Lower lobe of right lung (tissue), 2 donors: Measurements from ENCODE around the gene S100A1. TPM values are rescaled to one million over a fixed set of nuclear protein-coding genes. Genes with fewer than 3 reads are reported as not detected.
"Not testable (repeated sequence)": the region's sequence is repeated elsewhere in the genome, so short reads cannot be mapped to it uniquely, and the experiment has no call there.

Source experiments
- ATAC-seq, 2 donors: fragments of 200-7000 bp; cut with Tn5 transposase; one replicate each; pipeline ENCODE4 v1.9.1; 2020 to 2022; ENCODE audit warnings: mild to moderate bottlenecking in 2 of 2, moderate library complexity in 2 of 2
- DNase-seq: peaks from one replicate; pipeline ENCODE4 v3.0.0-alpha.2; 2020
- H3K27ac ChIP-seq: fragments of 200-600 bp; one replicate; pipeline ENCODE4 v1.8.0; 2022
- H3K27me3 ChIP-seq: fragments of 200-600 bp; one replicate; pipeline ENCODE4 v1.8.0; 2022; ENCODE audit warnings: low read depth
- H3K36me3 ChIP-seq: fragments of 200-600 bp; one replicate; pipeline ENCODE4 v1.8.0; 2022; ENCODE audit warnings: mild to moderate bottlenecking
- H3K4me1 ChIP-seq: fragments of 200-600 bp; one replicate; pipeline ENCODE4 v1.8.0; 2022
- H3K4me3 ChIP-seq: fragments of 200-600 bp; one replicate; pipeline ENCODE4 v1.8.0; 2022; ENCODE audit warnings: mild to moderate bottlenecking
- H3K9me3 ChIP-seq: fragments of 200-600 bp; one replicate; pipeline ENCODE4 v1.8.0; 2022
- intact Hi-C: fragments of 100-400 bp; cut with DNase I; formaldehyde crosslinking; loops from one replicate; pipeline ENCODE4 v1.11.0; 2022
- total RNA-seq: library from RNA; stranded (reverse); fragmentation: NEBNext Ultra II Directional; extraction: Animal tissue kit (Norgen Biotek cat#: 25700); gene quantifications from one replicate; pipeline ENCODE4 v1.2.1, GENCODE V29; 2021
- TF ChIP-seq, protein P1 (sequence below): fragments of 200-600 bp; IDR thresholded peaks from one replicate; pipeline ENCODE4 v1.8.0; 2022; ENCODE audit warnings: antibody characterized with exemption, mild to moderate bottlenecking
- donor health status: DM: no; HTN: yes; CAD: no; lungs with severe emphysema.

Gene S100A1
- total RNA-seq, 1 donor from 2014 or later: 0.71 TPM

DNA sequence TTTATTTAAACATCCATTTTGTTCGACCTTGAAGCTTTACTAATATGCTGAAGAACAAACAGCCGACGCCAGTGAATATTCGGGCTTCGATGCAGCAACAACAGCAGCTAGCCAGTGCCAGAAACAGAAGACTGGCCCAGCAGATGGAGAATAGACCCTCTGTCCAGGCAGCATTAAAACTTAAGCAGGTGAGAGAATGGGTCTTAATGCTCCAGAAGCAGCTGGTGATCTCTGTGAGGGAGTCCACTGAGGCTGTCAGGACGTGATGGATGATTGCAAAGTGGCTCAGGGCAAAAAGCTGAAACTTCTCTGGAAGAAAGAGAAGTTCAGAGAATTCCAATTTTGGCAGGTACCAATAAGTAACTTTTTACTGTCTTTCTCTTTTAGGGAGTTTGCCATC, 10.0 kb downstream of the S100A1 start:
- H3K27me3 ChIP-seq: no peaks in the 10 kb centered on the region
- H3K9me3 ChIP-seq: no peaks in the 10 kb centered on the region
- no peak overlapping the region for H3K27ac ChIP-seq
- peaks cover 79% of the 10 kb centered on the region for H3K36me3 ChIP-seq
- ATAC-seq (no peak), DNase-seq (no peak)
- intact Hi-C loops: no loop called here
- H3K4me1 ChIP-seq: peaks cover 33% of the 10 kb centered on the region
- TF ChIP-seq, protein P1, sequence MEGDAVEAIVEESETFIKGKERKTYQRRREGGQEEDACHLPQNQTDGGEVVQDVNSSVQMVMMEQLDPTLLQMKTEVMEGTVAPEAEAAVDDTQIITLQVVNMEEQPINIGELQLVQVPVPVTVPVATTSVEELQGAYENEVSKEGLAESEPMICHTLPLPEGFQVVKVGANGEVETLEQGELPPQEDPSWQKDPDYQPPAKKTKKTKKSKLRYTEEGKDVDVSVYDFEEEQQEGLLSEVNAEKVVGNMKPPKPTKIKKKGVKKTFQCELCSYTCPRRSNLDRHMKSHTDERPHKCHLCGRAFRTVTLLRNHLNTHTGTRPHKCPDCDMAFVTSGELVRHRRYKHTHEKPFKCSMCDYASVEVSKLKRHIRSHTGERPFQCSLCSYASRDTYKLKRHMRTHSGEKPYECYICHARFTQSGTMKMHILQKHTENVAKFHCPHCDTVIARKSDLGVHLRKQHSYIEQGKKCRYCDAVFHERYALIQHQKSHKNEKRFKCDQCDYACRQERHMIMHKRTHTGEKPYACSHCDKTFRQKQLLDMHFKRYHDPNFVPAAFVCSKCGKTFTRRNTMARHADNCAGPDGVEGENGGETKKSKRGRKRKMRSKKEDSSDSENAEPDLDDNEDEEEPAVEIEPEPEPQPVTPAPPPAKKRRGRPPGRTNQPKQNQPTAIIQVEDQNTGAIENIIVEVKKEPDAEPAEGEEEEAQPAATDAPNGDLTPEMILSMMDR: no peak
- H3K4me3 ChIP-seq: no peak overlapping the region

DNA sequence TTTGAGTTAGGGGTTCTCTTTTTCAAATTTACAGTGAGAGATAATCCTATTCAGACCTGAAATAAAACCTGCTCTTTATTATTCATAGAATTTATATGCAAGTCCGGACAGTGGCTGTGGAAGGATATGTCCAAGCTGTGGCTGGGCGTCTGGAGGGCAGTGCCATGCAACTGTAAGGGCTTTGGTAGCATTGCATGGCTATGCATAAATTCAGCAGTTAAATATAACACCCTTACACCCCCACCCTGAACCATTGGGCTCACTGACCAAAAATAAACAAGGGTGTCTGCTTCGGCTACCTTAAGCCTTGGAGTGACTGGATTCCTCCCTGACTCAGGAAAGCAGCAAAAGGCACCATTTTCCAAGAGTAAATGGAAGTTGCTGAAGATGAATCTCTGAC, 11.0 kb downstream of the S100A1 start:
- no peak overlapping the region for H3K27ac ChIP-seq
- no peak for ATAC-seq
- peaks cover 35% of the 10 kb centered on the region for H3K4me1 ChIP-seq
- TF ChIP-seq, protein P1: no peak
- no peaks in the 10 kb centered on the region for H3K9me3 ChIP-seq
- H3K4me3 ChIP-seq: no peak overlapping the region
- intact Hi-C loops: no loop called here
- H3K36me3 ChIP-seq: peaks cover 89% of the 10 kb centered on the region
- no peaks in the 10 kb centered on the region for H3K27me3 ChIP-seq
- DNase-seq: no peak

DNA sequence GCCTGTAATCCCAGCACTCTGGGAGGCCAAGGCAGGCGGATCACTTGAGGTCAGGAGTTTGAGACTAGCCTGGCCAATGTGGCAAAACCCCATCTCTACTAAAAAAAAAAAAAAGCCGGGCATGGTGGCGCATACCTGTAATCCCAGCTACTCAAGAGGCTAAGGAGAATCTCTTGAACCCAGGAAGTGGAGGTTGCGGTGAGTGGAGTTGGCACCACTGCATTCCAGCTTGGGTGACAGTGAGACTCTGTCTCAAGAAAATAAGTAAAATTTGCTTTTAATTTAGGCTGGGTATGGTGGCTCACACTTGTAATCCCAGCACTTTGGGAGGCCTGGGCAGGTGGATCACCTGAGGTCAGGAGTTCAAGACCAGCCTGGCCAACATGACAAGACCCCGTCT, 12.0 kb downstream of the S100A1 start:
- H3K4me3 ChIP-seq, ATAC-seq, H3K9me3 ChIP-seq, intact Hi-C loops, H3K27me3 ChIP-seq, DNase-seq, H3K27ac ChIP-seq: not testable (repeated sequence)
- peaks cover 97% of the 10 kb centered on the region for H3K36me3 ChIP-seq
- peaks cover 30% of the 10 kb centered on the region for H3K4me1 ChIP-seq

DNA sequence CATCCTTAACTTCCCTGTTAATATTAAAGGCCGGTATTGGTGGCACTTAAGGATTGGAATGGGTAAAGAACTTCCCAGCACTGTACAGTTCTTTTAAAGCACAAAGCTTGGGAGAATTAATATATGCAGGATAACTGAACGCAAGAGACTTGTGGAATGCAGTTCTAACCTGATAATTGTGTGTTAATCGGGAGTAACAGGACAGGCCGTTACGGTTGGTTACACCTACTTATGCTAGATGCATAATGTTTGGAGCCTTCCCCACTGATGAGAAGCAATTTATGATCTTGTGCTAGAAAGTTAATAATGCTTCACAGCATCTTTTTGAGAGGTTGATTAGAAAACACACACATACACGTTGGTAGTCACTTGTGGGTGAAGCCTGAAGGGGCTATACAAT, 12.6 kb downstream of the S100A1 start:
- intact Hi-C loops: no loop called here
- ATAC-seq (no peak), DNase-seq (no peak)
- Histone ChIP-seq H3K4me3 (no peak overlapping the region), H3K27ac (no peak overlapping the region), H3K27me3 (no peaks in the 10 kb centered on the region), H3K36me3 (peaks cover 100% of the 10 kb centered on the region), H3K9me3 (no peaks in the 10 kb centered on the region), H3K4me1 (peaks cover 24% of the 10 kb centered on the region)
- TF ChIP-seq, protein P1: no peak

DNA sequence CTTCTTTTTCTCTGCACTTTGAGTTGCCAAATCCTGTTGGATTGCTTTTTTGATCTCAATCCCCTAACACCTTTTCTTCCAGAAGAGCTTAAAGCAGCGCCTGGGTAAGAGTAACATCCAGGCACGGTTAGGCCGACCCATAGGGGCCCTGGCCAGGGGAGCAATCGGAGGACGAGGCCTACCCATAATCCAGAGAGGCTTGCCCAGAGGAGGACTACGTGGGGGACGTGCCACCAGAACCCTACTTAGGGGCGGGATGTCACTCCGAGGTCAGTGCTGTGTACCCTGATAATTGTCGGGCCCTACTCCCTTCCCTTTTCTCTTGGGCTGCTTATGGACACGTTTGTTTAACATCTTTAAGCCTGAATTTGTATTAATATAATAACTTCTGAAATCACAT, 13.9 kb downstream of the S100A1 start:
- peaks cover 15% of the 10 kb centered on the region for H3K4me1 ChIP-seq
- no peaks in the 10 kb centered on the region for H3K9me3 ChIP-seq
- TF ChIP-seq, protein P1: no peak
- no peak overlapping the region for H3K27ac ChIP-seq
- DNase-seq (no peak), ATAC-seq (no peak)
- H3K27me3 ChIP-seq: no peaks in the 10 kb centered on the region
- intact Hi-C loops: no loop called here
- peaks cover 97% of the 10 kb centered on the region for H3K36me3 ChIP-seq
- H3K4me3 ChIP-seq: no peak overlapping the region

DNA sequence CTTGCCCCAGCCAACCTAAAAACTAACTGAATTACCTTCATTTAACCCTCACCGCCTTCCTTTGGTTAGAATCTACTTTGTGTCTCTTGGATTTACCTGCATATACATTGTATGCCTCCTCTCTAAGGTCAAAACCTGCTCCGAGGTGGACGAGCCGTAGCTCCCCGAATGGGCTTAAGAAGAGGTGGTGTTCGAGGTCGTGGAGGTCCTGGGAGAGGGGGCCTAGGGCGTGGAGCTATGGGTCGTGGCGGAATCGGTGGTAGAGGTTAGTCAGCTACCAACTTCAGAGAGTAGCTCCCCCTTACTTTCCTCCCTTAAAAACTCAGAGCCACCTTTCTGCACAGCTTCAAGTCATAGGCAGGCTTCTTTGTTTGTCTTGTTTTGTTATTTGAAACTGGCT, 14.9 kb downstream of the S100A1 start:
- Histone ChIP-seq H3K4me3 (no peak overlapping the region), H3K9me3 (no peaks in the 10 kb centered on the region), H3K4me1 (peaks cover 17% of the 10 kb centered on the region), H3K36me3 (peaks cover 88% of the 10 kb centered on the region), H3K27me3 (no peaks in the 10 kb centered on the region), H3K27ac (no peak overlapping the region)
- ATAC-seq: no peak
- intact Hi-C loops: no loop called here
- TF ChIP-seq, protein P1: no peak
- DNase-seq: no peak
